NOMO-1 treated with dmso at 0.1 percent for 144 hours (cell line): ENCODE results near the gene SPC24.
"Not testable (repeated sequence)": the region's sequence is repeated elsewhere in the genome, so short reads cannot be mapped to it uniquely, and the experiment has no call there.

Experiments used
- DNase-seq: peaks from one replicate; lab custom pipeline; 2025; ENCODE audit not compliant: unreplicated experiment; lab: John Stamatoyannopoulos, UW

The SPC24 gene

DNA sequence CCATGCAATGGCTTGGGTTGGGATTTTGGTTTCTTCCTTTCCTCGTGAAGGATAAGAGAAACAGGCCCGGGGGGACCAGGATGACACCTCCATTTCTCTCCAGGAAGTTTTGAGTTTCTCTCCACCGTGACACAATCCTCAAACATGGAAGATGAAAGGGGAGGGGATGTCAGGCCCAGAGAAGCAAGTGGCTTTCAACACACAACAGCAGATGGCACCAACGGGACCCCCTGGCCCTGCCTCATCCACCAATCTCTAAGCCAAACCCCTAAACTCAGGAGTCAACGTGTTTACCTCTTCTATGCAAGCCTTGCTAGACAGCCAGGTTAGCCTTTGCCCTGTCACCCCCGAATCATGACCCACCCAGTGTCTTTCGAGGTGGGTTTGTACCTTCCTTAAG lies 24.1 kb downstream of the SPC24 start:
- DNase-seq = no peak

DNA sequence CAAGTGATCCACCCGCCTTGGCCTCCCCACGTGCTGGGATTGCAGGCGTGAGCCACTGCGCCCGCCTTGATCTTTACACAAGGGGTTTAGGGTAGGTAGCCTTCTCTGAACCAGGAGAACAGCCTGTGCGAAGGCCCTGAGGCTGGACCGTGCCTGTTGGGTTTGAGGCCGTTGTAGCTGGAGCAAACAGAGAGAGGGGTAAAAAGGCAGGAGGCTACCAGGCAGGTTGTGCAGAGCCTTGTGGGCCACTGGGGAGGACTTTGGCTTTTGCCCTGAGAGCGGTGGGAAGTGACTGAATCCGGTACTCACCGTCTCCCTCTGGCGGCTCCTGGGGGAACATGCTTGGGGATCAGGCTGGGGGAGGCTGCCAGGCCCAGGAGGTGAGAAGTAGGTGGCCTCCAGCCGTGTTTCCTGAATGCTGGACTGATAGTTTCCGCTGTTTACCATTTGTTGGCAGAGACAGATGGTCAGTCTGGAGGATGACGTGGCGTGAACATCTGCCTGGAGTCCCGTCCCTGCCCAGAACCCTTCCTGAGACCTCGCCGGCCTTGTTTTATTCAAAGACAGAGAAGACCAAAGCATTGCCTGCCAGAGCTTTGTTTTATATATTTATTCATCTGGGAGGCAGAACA lies 24.6 kb downstream of the SPC24 start:
- peak; percentile 44 for DNase-seq

DNA sequence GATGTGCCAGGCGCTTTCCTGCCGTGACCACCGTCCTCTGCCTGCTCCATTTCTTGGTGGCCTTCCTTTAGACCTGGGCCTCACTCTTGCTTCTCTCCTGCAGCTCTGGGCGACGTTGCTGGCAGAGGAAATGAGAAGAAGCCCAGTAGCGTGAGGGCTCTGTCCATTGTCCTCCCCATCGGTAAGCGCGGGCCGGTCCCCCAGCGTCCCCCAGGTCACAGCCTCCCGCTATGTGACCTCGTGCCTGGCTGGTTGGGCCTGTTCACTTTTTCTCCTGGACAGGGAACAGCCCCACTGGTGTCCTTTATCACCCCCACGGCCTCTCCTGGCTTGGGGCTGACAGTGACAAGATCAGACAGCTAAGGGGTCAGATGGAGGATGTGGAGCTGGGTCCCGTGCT lies 27.7 kb downstream of the SPC24 start:
- DNase-seq = no peak

DNA sequence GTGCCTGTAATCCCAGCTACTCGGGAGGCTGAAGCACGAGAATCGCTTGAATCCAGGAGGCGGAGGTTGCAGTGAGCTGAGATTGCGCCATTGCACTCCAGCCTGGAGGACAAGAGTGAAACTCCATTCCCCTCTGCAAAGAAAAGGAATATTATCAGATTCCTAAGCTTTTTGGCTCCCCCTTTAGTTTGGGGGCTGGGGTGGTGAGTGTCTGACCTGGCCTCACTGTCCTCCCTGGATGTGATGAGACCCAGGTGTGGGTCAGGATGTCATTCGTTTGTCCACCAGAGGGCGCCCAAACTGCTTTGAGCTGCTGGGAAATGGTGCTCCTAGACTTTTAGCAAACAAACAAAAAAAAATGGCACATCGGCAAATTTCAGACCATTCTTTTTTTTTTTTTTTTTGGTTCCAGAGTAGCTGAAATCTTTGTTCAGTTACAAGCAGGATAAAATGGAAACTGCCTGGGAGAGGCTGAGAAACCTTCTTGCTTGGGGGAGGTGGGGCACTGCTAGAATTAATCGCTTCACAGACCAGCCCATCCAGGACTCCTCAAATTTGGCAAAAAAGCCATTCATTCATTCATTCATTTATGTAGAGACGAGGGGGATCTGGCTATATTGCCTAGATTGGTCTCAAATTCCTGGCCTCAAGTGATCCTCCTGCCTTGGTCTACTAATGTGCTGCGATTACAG lies 29.4 kb downstream of the SPC24 start:
- DNase-seq = no peak

DNA sequence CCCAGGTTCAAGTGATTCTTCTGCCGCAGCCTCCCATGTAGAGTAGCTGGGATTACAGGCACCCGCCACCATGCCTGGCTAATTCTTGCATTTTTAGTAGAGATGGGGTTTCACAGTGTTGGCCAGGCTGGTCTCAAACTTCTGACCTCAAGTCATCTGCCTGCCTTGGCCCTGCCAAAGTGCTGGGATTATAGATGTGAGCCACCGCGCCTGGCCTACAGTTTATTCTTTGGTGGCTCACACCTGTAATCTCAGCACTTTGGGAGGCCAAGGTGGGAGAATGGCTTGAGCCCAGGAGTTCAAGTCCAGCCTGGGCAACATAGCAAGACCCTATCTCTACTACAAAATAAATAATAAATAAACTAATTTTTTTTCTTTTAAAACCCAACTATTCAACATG lies 31.4 kb downstream of the SPC24 start:
- not testable (repeated sequence) for DNase-seq

DNA sequence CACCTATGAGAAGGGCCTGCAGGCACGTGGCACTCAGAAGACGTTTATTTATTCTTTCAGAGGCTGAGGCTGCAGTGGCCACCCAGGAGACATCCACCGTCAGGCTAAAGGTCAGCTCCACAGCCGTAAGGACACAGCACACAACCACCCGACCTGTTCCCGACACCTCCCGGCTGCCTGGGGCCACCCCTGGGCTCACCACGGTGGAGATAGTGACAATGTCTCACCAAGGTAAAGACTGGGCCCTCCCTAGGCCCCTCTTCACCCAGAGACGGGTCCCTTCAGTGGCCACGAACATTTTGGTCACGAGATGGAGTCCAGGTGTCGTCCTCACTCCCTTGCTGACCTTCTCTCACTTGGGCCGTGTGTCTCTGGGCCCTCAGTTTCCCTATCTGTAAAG lies 32.5 kb downstream of the SPC24 start:
- DNase-seq = no peak

DNA sequence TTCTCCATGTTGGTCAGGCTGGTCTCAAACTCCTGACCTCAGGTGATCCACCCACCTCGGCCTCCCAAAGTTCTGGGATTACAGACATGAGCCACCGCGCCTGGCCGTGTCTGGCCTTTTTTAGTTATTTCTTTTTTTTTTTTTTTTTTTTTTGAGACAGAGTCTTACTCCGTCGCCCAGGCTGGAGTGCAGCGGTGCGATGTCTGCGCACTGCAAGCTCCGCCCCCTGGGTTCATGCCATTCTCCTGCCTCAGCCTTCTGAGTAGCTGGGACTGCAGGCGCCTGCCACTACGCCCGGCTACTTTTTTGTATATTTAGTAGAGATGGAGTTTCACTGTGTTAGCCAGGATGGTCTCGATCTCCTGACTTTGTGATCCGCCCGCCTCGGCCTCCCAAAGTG lies 33.6 kb downstream of the SPC24 start:
- not testable (repeated sequence) for DNase-seq

DNA sequence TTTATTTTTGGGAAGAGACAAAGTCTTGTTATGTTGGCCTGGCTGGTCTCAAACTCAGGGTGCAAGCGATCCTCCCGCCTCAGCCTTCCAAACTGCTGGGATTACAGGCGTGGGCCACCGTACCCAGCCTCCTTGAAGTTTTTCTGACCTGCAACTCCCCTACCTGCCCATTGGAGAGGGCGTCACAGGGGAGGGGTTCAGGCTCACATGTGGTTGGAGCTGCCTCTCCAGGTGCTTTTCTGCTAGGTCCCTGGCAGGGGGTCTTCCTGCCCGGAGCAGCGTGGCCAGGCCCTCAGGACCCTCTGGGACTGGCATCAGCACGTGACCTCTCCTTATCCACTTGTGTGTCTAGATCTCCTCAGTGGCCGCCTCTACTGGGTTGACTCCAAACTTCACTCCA lies 39.1 kb downstream of the SPC24 start:
- no peak for DNase-seq

DNA sequence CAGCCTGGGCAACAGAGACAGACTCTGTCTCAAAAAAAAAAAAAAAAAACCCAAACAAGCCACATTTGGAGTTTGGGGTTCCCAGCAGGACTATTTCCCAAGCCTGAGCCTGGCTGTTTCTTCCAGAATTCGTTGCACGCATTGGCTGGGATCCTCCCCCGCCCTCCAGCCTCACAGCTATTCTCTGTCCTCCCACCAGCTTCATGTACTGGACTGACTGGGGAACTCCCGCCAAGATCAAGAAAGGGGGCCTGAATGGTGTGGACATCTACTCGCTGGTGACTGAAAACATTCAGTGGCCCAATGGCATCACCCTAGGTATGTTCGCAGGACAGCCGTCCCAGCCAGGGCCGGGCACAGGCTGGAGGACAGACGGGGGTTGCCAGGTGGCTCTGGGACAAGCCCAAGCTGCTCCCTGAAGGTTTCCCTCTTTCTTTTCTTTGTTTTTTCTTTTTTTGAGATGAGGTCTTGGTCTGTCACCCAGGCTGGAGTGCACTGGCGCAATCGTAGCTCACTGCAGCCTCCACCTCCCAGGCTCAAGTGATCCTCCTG lies 39.6 kb downstream of the SPC24 start:
- DNase-seq = no peak

DNA sequence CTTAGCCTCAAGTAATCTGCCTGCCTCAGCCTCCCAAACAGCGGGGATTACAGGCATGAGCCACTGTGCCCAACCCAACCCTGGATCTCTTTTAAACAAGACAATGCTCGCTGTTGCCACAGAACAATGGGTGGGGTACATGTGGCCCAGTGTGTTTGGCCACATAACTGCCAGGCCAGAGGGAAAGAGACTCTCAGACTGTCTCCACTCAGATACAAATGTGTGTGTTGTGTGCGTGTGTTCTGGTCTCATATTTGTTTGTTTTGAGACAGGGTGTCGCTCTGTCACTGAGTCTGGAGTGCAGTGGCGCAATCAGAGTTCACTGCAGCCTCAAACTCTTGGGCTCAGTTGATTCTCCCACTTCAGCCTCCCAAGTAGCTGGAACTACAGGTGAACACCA lies 40.5 kb downstream of the SPC24 start:
- DNase-seq = no peak

DNA sequence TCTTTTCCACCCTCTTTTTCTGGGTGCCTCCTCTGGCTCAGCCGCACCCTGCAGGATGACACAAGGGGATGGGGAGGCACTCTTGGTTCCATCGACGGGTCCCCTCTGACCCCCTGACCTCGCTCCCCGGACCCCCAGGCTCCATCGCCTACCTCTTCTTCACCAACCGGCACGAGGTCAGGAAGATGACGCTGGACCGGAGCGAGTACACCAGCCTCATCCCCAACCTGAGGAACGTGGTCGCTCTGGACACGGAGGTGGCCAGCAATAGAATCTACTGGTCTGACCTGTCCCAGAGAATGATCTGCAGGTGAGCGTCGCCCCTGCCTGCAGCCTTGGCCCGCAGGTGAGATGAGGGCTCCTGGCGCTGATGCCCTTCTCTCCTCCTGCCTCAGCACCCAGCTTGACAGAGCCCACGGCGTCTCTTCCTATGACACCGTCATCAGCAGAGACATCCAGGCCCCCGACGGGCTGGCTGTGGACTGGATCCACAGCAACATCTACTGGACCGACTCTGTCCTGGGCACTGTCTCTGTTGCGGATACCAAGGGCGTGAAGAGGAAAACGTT lies 42.4 kb downstream of the SPC24 start:
- DNase-seq = no peak

DNA sequence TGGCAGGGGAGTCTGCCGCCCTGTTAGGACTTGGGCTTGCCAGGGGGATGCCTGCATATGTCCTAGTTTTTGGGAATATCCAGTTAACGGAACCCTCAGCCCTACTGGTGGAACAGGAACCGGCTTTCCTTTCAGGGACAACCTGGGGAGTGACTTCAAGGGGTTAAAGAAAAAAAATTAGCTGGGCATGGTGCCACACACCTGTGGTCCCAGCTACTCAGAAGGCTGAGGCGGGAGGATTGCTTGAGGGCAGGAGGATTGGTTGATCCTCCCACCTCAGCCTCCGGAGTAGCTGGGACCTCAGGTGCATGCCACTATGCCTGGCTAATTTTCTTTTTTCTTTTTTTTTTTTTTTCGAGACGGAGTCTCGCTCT lies 43.8 kb downstream of the SPC24 start:
- no peak for DNase-seq

DNA sequence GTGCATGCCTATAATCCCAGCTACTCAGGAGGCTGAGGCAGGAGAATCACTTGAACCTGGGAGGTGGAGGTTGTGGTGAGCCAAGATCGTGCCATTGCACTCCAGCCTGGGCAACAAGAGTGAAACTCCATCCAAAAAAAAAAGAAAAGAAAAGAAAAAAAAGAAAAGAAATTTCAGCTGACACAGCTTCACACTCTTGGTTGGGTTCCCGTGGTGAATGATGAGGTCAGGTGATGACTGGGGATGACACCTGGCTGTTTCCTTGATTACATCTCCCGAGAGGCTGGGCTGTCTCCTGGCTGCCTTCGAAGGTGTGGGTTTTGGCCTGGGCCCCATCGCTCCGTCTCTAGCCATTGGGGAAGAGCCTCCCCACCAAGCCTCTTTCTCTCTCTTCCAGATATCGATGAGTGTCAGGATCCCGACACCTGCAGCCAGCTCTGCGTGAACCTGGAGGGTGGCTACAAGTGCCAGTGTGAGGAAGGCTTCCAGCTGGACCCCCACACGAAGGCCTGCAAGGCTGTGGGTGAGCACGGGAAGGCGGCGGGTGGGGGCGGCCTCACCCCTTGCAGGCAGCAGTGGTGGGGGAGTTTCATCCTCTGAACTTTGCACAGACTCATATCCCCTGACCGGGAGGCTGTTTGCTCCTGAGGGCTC lies 44.3 kb downstream of the SPC24 start:
- no peak for DNase-seq

DNA sequence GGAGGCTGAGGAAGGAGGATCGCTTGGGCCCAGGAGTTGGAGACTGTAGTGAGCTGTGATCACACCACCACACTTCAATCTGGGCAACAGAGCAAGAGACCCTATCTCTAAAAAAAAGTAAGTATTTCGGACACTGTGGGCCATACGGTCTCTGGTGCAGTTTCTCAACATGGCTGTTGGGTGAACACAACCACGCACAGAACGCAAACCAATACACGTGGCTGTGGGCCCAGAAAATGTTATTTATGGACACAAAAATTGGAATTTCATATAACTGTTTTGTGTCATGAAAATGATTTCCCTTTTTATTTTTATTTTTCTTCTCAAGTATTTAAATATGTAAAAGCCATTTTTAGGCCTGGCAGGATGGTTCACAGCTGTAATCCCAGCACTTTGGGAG lies 46.8 kb downstream of the SPC24 start:
- DNase-seq = no peak

DNA sequence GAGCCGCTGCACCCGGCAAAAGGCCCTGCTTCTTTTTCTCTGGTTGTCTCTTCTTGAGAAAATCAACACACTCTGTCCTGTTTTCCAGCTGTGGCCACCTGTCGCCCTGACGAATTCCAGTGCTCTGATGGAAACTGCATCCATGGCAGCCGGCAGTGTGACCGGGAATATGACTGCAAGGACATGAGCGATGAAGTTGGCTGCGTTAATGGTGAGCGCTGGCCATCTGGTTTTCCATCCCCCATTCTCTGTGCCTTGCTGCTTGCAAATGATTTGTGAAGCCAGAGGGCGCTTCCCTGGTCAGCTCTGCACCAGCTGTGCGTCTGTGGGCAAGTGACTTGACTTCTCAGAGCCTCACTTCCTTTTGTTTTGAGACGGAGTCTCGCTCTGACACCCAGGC lies 49.1 kb downstream of the SPC24 start:
- DNase-seq = no peak

DNA sequence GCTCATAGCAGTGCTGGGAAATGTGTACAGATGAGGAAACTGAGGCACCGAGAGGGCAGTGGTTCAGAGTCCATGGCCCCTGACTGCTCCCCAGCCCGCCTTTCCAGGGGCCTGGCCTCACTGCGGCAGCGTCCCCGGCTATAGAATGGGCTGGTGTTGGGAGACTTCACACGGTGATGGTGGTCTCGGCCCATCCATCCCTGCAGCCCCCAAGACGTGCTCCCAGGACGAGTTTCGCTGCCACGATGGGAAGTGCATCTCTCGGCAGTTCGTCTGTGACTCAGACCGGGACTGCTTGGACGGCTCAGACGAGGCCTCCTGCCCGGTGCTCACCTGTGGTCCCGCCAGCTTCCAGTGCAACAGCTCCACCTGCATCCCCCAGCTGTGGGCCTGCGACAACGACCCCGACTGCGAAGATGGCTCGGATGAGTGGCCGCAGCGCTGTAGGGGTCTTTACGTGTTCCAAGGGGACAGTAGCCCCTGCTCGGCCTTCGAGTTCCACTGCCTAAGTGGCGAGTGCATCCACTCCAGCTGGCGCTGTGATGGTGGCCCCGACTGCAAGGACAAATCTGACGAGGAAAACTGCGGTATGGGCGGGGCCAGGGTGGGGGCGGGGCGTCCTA lies 50.5 kb downstream of the SPC24 start:
- no peak for DNase-seq

DNA sequence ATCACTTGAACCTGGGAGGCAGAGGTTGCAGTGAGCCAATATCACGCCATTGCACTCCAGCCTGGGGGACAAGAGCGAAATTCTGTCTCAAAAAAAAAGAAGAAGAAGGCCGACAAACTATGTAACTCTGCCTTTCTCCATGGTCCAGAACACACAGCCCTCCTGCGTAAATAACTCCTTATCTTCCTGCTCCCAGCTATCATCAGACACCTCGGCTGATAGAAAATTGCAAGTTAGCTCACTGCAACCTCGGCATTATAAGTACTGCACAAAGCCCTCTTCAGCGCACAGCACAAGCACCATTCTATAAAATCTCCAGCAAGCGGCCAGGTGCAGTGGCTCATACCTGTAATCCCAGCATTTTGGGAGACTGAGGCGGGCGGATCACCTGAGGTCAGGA lies 51.9 kb downstream of the SPC24 start:
- DNase-seq = not testable (repeated sequence)

DNA sequence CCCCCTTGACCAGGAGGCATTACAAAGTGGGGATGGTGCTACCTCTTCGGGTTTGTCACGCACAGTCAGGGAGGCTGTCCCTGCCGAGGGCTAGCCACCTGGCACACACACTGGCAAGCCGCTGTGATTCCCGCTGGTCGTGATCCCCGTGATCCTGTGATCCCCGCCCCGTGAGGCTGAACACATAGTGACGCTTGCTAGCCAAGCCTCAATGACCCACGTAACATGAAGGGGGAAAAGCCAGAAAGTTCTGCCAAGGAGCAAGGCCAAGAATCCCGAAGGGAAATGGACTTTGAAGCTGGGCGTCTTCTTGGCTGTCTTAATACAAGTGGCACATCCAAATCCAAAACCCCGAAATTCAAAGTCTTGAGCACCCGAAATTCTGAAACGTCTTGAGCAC lies 52.6 kb downstream of the SPC24 start:
- no peak for DNase-seq

DNA sequence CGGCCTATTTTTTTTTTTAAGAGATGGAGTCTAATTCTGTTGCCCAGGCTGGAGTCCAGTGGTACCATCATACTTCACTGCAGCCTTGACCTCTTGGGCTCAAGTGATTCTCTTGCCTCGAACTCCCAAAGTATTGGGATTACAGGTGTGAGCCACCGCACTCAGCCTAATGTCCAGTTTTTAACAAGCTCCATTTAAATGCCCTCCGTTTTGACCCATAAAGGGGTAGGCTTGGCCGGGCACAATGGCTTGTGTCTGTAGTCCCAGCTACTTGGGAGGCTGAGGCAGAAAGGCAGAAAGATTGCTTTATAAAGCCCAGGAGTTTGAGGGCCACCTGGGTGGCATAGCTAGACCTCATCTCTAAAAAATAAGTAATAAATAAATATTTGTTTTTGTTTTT lies 54.5 kb downstream of the SPC24 start:
- no peak for DNase-seq

DNA sequence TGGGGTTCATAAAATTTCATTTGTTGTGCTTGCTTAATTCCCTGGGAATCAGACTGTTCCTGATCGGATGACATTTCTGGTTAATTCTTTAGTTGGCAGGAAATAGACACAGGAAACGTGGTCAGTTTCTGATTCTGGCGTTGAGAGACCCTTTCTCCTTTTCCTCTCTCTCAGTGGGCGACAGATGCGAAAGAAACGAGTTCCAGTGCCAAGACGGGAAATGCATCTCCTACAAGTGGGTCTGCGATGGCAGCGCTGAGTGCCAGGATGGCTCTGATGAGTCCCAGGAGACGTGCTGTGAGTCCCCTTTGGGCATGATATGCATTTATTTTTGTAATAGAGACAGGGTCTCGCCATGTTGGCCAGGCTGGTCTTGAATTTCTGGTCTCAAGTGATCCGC lies 55.5 kb downstream of the SPC24 start:
- DNase-seq = no peak

DNA sequence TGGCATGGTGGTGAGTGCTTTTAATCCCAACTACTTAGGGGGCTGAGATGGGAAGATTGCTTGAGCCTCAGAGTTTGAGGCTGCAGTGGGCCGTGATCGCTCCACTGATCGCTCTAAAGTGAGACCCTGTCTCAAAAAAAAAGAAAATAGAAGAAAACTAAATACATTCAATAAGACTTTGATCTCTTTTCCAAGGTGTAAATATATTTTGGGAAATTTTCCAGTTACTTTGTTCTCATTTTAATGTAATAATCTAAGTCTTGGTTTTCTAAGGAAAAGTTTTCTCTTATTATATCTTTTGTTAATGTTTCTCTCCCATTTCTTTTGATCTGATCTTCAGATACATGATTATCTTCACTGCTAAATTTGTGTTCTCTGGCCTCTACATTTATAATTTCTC lies 56.7 kb downstream of the SPC24 start:
- no peak for DNase-seq

DNA sequence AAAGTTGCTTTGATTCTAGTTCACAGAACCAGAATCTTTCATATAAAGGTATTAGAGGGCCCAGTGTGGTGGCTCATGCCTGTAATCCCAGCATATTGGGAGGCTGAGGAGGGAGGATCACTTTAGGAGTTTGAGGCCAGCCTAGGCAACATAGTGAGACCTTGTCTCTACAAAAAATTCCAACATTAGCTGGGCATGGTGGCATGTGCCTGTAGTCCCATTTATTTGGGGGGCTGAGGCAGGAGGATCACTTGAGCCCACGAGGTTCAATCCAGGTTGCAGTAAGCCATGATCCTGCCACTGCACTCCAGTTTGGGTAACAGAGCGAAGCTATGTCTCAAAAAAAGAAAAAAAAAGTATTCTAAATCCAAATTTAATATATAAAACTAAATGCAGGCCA lies 57.3 kb downstream of the SPC24 start:
- no peak for DNase-seq
